ENCODE results near the gene PLCG2. TPM values are rescaled to one million over a fixed set of nuclear protein-coding genes. Genes with fewer than 3 reads are reported as not detected.

Gene PLCG2
- polyA plus RNA-seq, 3 donors, result 19.5 to 47.4 (median 35.5) TPM

DNA sequence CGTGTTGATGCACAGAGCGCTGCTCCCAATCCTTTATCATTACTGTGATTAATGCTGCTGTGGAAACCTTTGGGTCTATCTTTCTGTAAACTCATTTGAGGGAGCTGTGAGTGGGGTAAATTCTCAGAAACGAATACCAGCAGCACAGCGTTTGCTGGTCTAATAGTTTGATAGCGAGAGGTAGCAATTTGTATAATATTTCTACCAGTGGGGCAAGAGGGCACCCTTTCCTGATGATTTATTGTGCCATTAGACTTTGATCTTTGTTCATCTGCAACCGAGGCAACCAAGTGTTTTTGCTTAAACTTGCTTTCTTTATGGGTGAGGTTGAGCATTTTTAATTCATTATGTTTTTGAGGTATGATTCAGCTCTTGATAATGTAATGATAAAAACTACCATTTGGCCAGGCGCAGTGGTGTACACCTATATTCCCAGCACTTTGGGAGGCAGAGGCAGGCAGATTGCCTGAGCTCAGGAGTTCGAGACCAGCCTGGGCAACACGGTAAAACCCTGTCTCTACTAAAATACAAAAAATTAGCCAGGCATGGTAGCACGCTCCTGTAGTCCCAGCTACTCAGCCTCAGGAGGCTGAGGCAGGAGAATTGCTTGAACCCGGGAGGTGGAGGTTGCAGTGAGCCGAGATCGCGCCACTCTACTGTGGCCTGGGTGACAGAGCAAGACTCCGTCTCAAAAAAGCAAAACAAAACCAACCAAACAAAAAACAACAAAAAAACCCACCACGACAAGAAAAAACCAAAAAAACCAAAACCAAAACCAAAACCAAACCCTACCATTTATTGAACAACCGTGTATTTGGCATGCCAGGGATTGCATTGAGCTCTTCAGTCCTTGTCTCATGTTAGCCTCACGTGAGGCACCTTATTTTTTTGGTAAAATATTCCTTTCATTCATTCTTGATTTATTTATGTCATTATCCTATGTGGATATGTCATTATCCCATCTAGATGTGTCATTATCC lies 81.5 kb downstream of the PLCG2 start:
- peaks cover 8% of the 10 kb centered on the region in 2 donors for H3K4me1 ChIP-seq (ENCODE audit: control insufficient read depth in 1 of 2, insufficient read depth in 2 of 2, low read length in 2 of 2)
- H3K36me3 ChIP-seq (replicated peaks in 1 of 2; ENCODE audit: control insufficient read depth in 1 of 2, insufficient read depth in 2 of 2, low read length in 2 of 2), result peaks cover 72 to 97% of the 10 kb centered on the region in 2 donors
- H3K27me3 ChIP-seq (ENCODE audit: control insufficient read depth in 2 of 2, insufficient read depth in 2 of 2, low read length in 2 of 2), result no peaks in the 10 kb centered on the region
- H3K4me2 ChIP-seq (replicated peaks; ENCODE audit: extremely low read depth, low read length, poor library complexity, severe bottlenecking), result no peak overlapping the region
- Mint-ChIP-seq H3K9me3 (peaks cover 0 to under 1% (median 0%) of the 10 kb centered on the region in 7 donors), H3K27me3 (ENCODE audit: low read depth in 3 of 3) (no peaks in the 10 kb centered on the region), H3K4me3 (no peak overlapping the region), H3K4me1 (peaks cover 15% of the 10 kb centered on the region), H3K36me3 (peaks cover 81 to 88% of the 10 kb centered on the region in 2 donors), H3K27ac (peak overlapping the region in 1 of 7 donors; percentile 74)
- H3K9ac ChIP-seq (ENCODE audit: insufficient read depth, low read length, poor library complexity, severe bottlenecking), result no peak overlapping the region
- DNase-seq, result no peak
- no peaks in the 10 kb centered on the region for H3K9me3 ChIP-seq (replicated peaks in 1 of 2; ENCODE audit: control insufficient read depth in 1 of 2, insufficient read depth in 1 of 2, low read length in 2 of 2)
- H3K27ac ChIP-seq (ENCODE audit: low read depth in 1 of 2, low read length in 2 of 2), result no peak overlapping the region
- intact Hi-C loops (cut with micrococcal nuclease), result no loop called here
- H4K20me1 ChIP-seq (ENCODE audit: insufficient read depth, low read length), result peaks cover 73% of the 10 kb centered on the region
- peaks cover 5% of the 10 kb centered on the region for H3K79me2 ChIP-seq (ENCODE audit: insufficient read depth, low read length)
- H2AFZ ChIP-seq (ENCODE audit: insufficient read depth, low read depth, low read length, poor library complexity, severe bottlenecking), result no peak overlapping the region
- TF ChIP-seq, protein P1, sequence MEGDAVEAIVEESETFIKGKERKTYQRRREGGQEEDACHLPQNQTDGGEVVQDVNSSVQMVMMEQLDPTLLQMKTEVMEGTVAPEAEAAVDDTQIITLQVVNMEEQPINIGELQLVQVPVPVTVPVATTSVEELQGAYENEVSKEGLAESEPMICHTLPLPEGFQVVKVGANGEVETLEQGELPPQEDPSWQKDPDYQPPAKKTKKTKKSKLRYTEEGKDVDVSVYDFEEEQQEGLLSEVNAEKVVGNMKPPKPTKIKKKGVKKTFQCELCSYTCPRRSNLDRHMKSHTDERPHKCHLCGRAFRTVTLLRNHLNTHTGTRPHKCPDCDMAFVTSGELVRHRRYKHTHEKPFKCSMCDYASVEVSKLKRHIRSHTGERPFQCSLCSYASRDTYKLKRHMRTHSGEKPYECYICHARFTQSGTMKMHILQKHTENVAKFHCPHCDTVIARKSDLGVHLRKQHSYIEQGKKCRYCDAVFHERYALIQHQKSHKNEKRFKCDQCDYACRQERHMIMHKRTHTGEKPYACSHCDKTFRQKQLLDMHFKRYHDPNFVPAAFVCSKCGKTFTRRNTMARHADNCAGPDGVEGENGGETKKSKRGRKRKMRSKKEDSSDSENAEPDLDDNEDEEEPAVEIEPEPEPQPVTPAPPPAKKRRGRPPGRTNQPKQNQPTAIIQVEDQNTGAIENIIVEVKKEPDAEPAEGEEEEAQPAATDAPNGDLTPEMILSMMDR (IDR thresholded peaks at IDR 0.05), result no peak
- no peak overlapping the region for H3K4me3 ChIP-seq (replicated peaks in 1 of 3; ENCODE audit: low read depth in 2 of 3, low read length in 3 of 3)
- WGBS (ENCODE audit: insufficient coverage), result 100% methylated on average over 6 of the region's 18 CpGs

DNA sequence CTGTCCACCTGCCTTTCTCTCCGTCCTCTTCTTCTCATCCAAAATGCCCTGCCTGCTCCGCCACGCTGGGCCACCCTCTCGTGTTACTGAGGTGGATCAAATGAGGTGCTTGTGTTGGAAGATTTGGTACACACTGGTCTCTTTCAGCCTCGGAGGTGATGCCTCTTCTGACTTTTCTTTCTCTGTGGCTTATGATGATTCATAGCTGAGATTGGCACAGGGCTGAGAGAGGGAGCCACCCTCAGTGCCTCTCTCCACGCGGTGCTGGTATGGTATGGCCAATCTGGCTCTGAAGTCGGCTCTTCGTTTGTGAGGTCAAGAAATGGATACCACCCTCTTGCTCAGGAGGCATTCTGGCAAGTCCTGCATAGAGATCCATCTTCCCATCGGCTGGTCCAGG lies 82.4 kb downstream of the PLCG2 start:
- H2AFZ ChIP-seq (ENCODE audit: insufficient read depth, low read depth, low read length, poor library complexity, severe bottlenecking), result no peak overlapping the region
- no peaks in the 10 kb centered on the region for H3K9me3 Mint-ChIP-seq
- H3K4me1 ChIP-seq (ENCODE audit: control insufficient read depth in 1 of 2, insufficient read depth in 2 of 2, low read length in 2 of 2), result peaks cover 13 to 15% of the 10 kb centered on the region in 2 donors
- H3K9me3 ChIP-seq (replicated peaks in 1 of 2; ENCODE audit: control insufficient read depth in 1 of 2, insufficient read depth in 1 of 2, low read length in 2 of 2), result no peaks in the 10 kb centered on the region
- intact Hi-C loops (cut with micrococcal nuclease), result no loop called here
- no peaks in the 10 kb centered on the region for H3K27me3 Mint-ChIP-seq (ENCODE audit: low read depth in 3 of 3)
- no peak overlapping the region for H3K4me2 ChIP-seq (replicated peaks; ENCODE audit: extremely low read depth, low read length, poor library complexity, severe bottlenecking)
- peaks cover 15% of the 10 kb centered on the region for H3K4me1 Mint-ChIP-seq
- peak overlapping the region in 2 of 7 donors; percentile 33 to 52 for H3K27ac Mint-ChIP-seq
- H3K36me3 ChIP-seq (replicated peaks in 1 of 2; ENCODE audit: control insufficient read depth in 1 of 2, insufficient read depth in 2 of 2, low read length in 2 of 2), result peaks cover 63 to 89% of the 10 kb centered on the region in 2 donors
- H4K20me1 ChIP-seq (ENCODE audit: insufficient read depth, low read length), result peaks cover 66% of the 10 kb centered on the region
- H3K36me3 Mint-ChIP-seq, result peaks cover 72 to 79% of the 10 kb centered on the region in 2 donors
- no peak for DNase-seq
- no peak overlapping the region for H3K27ac ChIP-seq (ENCODE audit: low read depth in 1 of 2, low read length in 2 of 2)
- TF ChIP-seq, protein P1 (IDR thresholded peaks at IDR 0.05), result no peak
- peaks cover 5% of the 10 kb centered on the region for H3K79me2 ChIP-seq (ENCODE audit: insufficient read depth, low read length)
- H3K27me3 ChIP-seq (ENCODE audit: control insufficient read depth in 2 of 2, insufficient read depth in 2 of 2, low read length in 2 of 2), result no peaks in the 10 kb centered on the region
- 94% methylated on average over 7 of the region's 10 CpGs for WGBS (ENCODE audit: insufficient coverage)
- no peak overlapping the region for H3K9ac ChIP-seq (ENCODE audit: insufficient read depth, low read length, poor library complexity, severe bottlenecking)
- H3K4me3 ChIP-seq (replicated peaks in 1 of 3; ENCODE audit: low read depth in 2 of 3, low read length in 3 of 3), result no peak overlapping the region
- H3K4me3 Mint-ChIP-seq, result no peak overlapping the region

Data from CD14-positive monocyte (primary cell).